ENCODE results near the gene ASB16.

Gene ASB16

DNA sequence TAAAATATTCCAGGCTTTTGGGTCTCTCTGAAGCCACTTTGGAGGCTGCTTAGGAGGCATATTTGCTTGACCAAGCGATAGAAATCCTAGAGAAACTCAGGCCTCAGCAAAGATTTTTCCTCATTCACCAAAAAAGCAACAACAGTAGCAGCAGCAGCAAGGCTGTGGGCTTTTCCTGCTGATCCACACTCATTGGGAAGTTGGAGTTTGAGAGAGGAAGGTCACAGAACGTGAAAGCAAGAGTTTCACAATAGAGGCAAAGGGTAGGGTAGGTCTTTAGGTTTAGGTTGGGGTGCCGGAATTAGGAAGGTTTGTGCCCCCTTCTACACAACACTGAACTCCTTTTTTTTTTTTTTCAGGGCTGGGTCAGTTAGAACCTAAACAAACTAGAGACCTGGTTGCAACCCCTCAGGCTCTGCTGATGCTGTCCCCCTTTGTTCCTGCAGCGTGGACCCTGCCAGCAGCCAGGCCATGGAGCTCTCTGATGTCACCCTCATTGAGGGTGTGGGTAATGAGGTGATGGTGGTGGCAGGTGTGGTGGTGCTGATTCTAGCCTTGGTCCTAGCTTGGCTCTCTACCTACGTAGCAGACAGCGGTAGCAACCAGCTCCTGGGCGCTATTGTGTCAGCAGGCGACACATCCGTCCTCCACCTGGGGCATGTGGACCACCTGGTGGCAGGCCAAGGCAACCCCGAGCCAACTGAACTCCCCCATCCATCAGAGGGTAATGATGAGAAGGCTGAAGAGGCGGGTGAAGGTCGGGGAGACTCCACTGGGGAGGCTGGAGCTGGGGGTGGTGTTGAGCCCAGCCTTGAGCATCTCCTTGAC is 18.3 kb downstream of the ASB16 start:
- TF ChIP-seq GATA1 (IDR thresholded peaks at IDR 0.05; ENCODE audit: low read depth, low read length) (no peak), POLR2A (IDR thresholded peaks at IDR 0.05; ENCODE audit: low read length) (no peak)
- no peak for DNase-seq

DNA sequence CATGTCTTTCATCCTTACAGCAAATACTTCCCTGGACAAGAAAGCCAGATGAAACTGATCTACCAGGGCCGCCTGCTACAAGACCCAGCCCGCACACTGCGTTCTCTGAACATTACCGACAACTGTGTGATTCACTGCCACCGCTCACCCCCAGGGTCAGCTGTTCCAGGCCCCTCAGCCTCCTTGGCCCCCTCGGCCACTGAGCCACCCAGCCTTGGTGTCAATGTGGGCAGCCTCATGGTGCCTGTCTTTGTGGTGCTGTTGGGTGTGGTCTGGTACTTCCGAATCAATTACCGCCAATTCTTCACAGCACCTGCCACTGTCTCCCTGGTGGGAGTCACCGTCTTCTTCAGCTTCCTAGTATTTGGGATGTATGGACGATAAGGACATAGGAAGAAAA is 20.0 kb downstream of the ASB16 start:
- no peak for TF ChIP-seq POLR2A (IDR thresholded peaks at IDR 0.05; ENCODE audit: low read length)
- TF ChIP-seq GATA1 (IDR thresholded peaks at IDR 0.05; ENCODE audit: low read depth, low read length): no peak

DNA sequence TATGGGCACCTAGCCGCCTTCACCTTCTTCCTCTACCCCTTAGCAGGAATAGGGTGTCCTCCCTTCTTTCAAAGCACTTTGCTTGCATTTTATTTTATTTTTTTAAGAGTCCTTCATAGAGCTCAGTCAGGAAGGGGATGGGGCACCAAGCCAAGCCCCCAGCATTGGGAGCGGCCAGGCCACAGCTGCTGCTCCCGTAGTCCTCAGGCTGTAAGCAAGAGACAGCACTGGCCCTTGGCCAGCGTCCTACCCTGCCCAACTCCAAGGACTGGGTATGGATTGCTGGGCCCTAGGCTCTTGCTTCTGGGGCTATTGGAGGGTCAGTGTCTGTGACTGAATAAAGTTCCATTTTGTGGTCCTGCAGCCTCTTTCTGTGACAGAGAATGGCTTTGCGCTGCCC is 20.9 kb downstream of the ASB16 start:
- DNase-seq: no peak
- TF ChIP-seq POLR2A (IDR thresholded peaks at IDR 0.05; ENCODE audit: low read length) (no peak), GATA1 (IDR thresholded peaks at IDR 0.05; ENCODE audit: low read depth, low read length) (no peak)

More for the DNA sequence above, 20.0 kb downstream of the ASB16 start:
- no peak for DNase-seq

DNA sequence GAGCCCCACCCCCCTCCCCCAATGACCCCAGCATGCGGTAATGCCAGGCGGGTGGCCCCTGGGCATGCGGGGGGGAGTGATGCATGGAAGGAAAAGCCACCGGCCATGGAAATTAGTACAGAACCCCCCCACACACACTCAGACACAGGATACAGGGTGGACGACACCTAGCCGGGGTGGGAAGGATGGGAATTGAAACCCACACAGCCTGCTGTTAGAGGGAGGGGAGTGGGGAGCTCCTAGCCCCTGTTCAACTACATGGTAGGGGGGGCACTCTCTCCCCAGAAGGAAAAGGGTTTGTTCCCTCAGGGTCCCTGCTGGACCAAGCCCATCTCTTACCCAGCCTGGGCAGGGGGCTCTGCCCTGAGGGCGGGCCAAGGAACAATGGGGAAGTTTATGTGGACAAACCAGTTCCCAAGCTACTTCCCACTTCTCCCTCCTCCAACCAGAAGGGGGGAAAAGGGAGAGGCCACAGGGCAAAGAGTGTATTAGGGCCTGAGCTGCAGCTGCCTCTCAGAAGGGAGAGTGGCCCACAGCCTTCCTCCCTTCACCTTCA is 21.5 kb downstream of the ASB16 start:
- no peak for DNase-seq
- TF ChIP-seq GATA1 (IDR thresholded peaks at IDR 0.05; ENCODE audit: low read depth, low read length): no peak
- no peak for TF ChIP-seq POLR2A (IDR thresholded peaks at IDR 0.05; ENCODE audit: low read length)

DNA sequence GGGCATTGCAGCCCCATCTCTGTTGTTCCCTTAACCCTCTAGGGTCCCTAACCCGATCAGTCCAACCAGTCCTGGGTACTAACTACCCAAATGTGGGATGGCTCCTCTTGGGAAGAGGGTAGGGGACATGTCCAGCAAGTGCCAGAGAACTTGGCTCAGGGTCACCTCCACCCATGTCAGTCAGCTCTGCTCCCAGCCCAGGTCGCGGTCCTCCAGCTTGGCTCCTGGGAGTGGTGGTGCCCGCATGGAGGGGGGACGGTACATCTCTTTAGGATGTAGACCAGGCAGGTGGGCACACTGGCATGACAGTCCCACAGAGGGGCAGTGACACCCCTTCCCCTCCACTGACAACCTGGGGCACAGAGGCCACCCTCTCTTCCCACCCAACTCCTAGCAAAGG is 22.2 kb downstream of the ASB16 start:
- DNase-seq: no peak
- TF ChIP-seq GATA1 (IDR thresholded peaks at IDR 0.05; ENCODE audit: low read depth, low read length): no peak
- TF ChIP-seq POLR2A (IDR thresholded peaks at IDR 0.05; ENCODE audit: low read length): no peak

DNA sequence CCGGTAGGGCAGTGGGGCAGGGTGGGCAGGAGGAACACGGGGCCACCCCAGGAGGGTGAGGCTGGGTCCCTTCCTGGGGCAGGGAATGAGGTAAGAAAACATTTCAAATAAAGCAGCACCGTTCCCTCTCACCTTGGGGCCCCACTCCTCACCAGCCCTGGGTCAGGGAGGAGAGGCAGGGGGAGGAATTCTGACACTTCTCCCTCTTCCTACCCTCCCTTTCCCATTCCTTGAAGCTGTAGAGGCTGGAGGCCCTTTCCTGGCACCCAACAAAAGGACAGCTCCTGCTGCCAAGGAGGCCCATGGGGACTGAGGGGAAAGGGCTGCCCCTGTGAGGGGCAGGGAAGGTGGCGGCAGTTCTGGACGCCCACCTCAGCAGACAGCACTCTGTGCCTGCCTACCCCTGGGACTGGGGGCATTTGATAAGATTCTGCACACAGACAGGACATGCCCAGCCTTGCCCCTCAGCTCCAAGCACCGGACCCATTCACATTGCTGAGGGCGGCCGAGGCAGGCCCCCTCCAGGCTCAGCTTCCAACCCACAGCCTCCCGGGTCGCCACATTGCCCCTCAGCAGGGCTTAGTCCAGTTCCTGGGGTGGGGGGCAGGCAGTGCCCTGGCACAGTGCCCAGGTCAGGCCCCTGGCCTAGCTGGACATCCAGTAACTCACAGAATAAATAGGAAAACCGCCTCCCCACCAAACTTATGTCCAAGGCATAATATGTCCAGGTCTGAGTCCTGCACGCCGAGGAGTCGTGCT is 23.0 kb downstream of the ASB16 start:
- peak; percentile 6 for TF ChIP-seq POLR2A (IDR thresholded peaks at IDR 0.05; ENCODE audit: low read length)
- no peak for TF ChIP-seq GATA1 (IDR thresholded peaks at IDR 0.05; ENCODE audit: low read depth, low read length)
- DNase-seq: no peak

- no peak for DNase-seq
- TF ChIP-seq POLR2A (IDR thresholded peaks at IDR 0.05; ENCODE audit: low read length) (no peak), GATA1 (IDR thresholded peaks at IDR 0.05; ENCODE audit: low read depth, low read length) (no peak)
Measured at GRCh38 chr17:44197107-44197506, 26.6 kb downstream of the ASB16 start.

DNA sequence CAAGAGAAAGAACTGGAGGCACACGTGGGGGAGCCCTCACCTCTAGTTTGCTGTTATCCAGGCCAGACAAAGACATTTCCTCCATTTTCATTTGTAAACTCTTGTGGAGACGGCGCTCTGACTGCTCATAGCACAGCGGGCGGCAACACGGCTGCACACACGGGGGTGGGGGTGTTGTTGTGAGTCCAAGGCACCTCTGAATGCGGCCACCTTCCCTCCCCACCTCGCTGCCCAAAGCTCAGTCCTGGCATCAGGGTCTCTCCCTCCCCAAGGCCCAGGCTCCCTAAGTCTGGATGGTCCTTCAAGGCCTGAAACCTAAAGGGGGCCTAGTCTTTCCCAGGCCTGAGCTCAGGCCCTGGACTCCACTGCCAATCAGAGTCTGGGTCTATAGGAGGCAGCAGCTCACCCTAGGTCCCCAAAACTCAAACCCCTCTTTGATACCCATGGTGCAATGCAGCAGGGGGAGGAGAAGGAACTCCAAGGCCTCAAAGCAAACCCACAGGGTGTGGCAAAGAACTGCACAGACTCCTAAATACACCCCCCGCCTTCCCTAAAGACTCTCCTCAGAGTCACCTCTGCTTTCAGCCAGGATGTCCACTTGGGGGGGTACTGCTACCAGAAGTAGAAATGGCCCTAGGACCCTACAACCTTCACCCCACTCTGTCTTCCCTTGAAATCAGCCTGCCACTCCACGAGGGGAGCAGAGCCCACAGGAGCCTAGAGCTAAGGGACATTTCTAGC is 27.6 kb downstream of the ASB16 start:
- peak; percentile 70 to 74 for DNase-seq
- TF ChIP-seq GATA1 (IDR thresholded peaks at IDR 0.05; ENCODE audit: low read depth, low read length): no peak
- peak; percentile 64 for TF ChIP-seq POLR2A (IDR thresholded peaks at IDR 0.05; ENCODE audit: low read length)

- TF ChIP-seq GATA1 (IDR thresholded peaks at IDR 0.05; ENCODE audit: low read depth, low read length): no peak
- peak; percentile 46 for TF ChIP-seq POLR2A (IDR thresholded peaks at IDR 0.05; ENCODE audit: low read length)
- DNase-seq: peak; percentile 72 to 76
Measured at GRCh38 chr17:44198721-44199552, 28.4 kb downstream of the ASB16 start.

GRCh38 chr17:44199553-44200477 is 29.3 kb downstream of the ASB16 start, which contains the start of gene ATXN7L3:
TSS of gene ATXN7L3 (minus strand) at chr17:44199884. CDS start at chr17:44198070, 1,814 bp downstream.
- TF ChIP-seq POLR2A (IDR thresholded peaks at IDR 0.05; ENCODE audit: low read length) (no peak), GATA1 (IDR thresholded peaks at IDR 0.05; ENCODE audit: low read depth, low read length) (no peak)
- DNase-seq: peak; percentile 99 to 100

DNA sequence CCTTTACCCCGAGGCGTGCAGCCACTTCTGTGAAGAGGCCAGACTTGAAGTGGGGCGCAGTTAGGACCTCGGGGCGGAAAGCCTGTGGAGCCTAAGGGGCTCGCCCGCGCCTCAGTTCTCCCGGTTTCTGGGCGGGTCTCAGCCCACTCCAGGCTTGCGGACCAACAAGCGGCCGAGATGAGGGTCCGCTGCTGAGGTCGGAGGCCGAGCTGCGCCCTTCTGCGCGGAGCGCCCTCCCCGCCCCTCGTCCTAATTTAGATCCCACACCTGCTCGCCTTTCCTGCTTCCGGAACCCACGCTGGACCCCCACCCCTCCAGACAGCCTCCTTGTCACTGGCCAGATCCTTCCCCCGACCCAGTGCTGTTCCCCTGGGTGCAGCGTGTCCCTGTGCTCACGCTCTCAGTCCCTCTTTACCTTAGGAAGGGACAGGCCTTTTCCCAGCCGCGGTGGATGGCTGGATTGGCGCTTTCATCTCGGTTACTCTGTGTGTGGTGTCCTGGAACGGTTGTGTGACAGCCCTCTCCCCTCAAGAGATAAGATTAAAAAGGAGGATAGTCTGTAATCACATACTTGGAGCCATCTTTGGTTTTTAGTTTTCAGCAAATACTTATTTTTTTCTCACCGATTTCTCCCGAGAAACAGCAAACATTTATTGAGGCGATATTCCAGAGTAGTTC is 30.1 kb downstream of the ASB16 start:
- no peak for TF ChIP-seq GATA1 (IDR thresholded peaks at IDR 0.05; ENCODE audit: low read depth, low read length)
- TF ChIP-seq POLR2A (IDR thresholded peaks at IDR 0.05; ENCODE audit: low read length): peak; percentile 50
- no peak for DNase-seq

Measured in erythroblast (primary cell).